GM21447 (cell line): ENCODE results near the gene BRAT1.
A peak's percentile ranks its signal among the peaks of the same experiment; 100 is the strongest.

Source experiments
- ATAC-seq: cut with Tn5 transposase; IDR thresholded peaks from one replicate; pipeline ENCODE4 v1.9.1; 2021; ENCODE audit not compliant: unreplicated experiment

The BRAT1 gene

DNA sequence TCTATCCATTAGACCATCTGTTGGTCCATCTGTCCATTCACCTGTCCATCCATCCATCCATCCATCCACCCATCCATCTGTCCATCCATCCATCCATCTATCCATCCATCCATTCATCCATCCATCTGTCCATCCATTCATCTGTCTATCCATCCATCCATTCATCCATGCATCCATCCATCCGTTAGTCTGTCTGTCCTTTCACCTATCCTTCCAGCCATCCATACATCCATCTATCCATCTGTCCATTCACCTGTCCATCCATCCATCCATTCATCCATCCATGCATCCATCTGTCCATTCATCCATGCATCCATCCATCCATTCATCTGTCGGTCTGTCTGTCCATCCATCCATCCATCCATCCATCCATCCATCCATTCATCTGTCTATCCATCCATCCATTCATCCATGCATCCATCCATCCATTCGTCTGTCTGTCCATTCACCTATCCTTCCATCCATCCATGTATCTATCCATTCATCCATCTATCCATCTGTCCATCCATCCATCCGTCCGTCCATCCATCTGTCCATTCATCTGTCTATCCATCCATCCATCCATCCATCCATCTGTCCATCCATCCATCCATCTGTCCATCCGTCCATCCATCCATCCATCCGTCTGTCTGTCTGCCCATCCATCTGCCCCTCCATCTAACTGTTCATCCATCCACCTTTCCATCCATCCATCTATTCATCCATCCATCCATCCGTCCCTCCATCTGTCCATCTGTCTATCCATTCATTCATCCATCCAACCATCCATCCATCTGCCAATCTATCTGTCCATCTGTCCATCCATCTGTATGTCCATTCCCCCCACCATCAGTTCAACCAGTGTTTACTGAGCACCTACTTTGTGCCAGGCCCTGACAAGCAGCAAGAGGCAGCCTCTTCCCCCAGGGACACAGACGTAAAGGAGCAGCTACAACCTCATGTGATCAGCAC, 40.6 kb downstream of the BRAT1 start:
- no peak for ATAC-seq

DNA sequence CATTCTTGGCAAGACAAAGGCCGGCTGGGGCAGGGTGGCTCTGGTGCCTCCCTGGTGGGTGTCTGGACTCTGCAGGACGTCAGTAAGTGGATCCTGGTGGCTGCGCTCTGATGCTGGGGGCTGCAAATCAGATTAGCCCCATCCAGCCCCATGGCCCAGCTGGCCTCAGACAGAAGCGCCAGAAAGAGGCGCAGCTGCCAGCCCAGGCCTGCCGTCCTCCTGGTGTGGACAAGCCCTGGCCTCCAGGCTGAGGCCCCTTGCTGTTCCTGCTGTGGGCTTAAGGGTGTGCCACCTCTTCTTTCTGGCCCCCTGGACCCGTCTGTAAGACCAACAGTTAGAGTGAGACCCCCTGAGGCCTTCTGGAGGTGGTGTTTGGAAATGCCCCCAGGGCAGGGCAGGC, 41.6 kb downstream of the BRAT1 start:
- ATAC-seq: no peak

DNA sequence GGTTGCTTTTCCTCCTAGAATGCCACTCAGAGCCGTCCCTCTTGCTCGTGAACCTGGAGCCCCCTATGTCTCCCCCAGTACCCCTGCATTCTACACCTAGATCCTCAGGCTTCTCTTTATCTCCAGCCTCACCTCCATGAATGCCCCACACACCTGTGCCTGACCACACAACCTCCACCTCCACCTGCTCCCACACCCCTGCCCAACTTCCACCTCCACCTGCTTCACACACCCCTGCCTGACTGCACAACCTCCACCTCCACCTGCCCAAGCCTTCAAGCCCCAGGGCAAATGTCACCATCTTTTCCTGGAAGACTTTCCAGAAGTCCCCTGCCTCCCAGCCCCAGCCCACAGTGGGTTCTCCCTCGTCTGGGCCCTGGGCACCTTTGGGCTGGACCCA, 42.6 kb downstream of the BRAT1 start:
- no peak for ATAC-seq

DNA sequence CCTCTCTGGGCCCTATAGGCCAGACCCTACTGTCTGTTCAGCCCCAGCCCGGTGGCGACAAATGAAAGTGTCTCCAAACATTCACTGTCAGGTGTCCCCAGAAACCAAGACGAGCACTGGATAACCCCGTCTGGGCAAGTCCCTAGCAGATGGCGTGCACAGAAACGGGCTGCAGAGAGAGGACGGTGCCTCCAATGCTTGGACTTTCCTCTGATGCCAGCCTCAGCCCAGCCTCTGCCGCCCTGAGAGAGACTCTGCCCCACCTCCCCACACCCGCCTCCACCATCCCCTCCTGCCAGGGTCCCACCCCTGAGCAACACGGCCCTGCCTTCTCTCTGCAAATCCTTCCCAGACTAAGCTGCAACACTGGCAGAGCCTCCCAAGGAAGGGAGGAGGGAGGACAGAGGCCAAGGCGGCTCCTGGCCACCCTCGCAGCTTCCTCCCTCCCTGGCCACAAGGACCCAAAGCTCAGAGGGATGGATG, 43.1 kb downstream of the BRAT1 start:
- ATAC-seq: no peak

DNA sequence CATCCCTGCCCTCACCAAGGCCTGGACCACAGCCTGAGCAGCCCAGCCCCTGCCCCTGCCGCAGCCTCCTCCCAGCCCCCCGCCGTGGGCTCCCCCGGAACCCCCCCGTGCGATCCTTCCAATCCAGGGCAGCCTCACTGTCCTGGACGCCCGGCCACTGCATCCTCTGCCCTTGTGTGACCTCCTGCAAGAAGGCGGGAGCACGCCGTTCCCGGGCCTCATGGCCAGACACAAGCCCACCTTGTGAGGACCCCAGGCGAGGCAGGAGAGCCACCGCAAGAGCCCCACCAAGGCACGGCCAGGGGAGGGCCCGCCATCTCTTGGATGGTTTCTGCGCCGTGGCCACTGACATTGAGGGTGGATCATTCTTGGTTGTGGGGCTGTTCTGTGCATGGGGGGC, 43.6 kb downstream of the BRAT1 start:
- ATAC-seq: no peak

DNA sequence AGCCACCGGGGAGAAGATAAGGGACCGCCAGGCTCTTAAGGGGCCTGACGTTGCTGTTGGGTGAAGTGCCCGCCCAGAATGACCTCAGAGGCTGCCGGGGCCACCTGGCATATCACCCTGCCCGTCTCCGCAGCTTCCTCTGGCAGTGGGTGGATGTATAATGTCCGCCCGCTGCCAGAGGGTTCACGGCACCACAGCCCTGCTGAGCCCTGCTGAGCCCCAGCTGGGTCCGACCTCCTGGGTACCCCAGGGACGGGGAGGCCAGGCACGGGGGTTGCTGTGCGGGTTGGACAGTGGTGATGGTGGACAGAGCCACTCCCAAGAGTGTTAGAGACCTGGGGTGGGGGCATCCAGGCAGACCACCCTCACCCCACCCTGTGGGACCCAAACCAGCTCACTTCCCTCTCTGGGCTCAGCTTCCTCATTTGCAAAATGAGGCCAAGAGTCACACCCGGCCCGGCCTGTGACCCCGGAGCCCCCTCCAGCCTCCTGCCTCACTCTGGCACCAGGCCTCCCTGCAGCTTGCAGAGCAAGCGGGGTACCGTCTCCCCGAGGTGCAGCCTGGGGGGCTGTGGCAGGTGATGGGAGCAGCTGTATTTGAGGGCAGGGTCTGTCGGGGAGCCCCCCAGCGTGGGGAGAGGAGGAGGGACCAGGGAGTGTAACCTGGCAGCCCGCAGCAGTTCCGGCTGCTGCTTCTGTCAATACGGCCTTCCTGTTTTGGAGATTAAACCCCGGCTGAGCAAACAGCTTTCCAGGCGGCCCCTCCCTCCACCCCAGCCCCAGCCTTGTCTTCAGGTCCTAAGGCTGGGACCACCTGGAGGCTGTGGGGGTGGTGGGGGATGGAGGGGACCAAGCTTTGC, 44.2 kb downstream of the BRAT1 start:
- no peak for ATAC-seq

DNA sequence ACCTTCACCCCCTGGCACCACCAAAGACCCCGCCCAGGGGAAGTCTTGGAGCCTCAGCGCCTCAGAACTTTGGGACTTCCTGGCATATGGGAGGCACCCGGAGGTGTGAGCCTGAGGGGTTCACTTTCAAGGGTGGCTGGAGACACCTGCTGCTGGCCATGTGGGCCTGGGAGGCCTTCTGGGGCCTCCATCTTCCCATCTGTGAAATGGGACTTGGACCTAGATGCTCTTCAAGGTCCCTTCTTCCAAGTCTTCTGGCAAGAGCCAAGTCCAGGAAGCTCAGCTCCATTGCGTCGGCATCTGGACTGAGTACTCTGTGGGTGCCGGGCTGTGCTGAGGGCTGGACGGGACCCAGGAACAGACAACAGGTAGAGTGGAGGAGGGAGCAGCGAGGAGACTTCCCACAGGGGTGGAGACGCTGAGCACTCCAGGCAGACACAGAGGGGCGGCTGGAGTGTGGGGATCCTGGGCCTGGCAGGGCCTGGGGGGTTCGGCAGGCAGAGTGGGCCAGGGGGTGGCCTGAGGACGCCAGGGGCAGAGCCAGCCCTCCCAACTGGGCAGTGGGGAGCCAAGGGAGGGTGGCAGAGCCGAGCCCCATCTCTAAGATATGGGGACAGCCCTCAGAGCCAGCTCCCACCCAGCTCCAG, 45.1 kb downstream of the BRAT1 start:
- no peak for ATAC-seq

DNA sequence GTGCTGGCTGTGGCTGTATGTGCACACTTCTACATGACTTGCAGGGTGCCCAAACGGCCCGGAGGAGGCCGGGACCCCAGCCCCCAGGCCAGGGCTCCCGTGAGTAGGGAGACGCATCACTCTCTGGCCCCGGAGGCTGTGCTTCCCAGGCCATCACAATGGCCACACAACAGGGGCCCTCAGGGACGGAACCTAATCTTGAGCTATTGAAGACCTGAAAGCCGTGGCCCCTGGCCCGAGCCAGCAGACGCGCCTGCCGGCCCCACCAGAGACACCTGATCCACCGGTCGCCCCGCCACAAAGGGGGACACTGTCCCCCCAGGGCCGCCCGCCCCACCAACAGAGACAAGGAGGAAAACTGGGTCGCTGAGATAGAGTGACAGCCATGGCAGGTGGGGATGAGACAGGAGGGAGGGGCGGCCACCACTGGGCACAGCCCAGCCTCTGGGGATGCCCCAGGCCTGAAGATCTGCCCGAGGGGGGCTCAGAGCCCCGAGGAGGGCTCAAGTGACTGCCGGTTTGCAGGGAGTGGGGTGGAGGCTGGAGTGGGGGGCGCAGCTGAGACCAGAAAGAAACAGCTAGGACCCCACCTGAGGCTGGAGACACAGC, 45.9 kb downstream of the BRAT1 start:
- ATAC-seq: no peak

DNA sequence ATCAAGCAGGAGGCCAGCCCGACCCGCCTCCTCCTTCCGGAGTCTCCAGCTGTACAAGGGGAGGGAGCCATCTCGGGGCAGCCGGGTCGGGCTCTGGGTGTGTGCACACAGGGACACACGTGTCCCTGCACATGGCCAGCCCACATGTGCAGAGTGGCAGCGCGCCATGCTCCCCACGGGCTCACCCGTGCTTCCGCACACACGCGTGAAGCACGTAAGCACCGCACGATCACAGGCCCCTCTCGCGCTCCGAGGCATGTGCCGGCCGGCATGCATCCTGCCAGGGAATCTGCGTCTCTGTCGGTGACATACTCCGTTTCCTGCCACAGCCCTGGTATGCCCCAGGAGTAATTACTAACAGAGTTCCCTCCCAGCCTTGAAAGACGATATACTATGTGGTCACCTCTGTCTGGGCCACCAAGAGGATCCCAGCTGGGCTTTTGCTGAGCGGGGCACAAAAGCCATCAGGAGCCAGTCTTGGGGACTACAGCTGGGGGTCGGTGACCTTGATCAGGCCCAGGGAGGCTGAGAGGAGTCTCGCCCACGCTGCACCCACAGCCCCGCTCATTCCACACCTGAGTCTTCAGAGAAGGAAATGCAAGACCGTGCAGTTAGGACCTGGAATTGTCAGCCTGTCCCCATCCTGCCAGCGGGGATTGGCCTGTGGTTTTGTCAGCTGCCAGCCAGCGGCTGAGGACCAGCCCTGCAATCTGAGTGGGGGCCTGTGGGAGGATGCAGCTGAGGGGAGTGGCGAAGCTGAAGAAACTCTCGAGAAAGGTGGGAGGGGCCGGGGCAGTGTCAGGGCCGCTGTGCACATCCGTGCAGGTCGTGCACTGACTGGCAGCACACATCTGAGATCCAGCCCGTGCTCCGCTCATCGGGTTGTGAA, 46.8 kb downstream of the BRAT1 start:
- peak; percentile 54 for ATAC-seq

DNA sequence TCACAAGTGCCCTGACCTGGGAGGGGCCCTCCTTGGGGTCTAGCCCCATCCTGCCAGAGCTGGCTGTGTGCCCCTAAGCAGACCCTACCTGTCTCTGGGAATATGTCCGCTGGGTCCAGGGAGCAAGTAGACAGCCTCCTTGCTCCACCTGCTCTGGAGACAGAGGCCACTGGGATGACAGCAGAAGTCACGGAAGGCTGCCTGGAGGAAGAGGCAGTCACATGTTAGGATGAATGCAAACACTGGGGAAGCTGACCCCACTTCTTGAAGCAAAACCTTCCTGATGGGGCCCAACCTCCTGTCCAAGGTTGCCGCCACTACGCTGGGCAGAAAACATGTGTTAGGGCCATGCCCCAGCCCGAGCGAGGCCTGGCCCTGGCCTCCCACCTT, 47.4 kb downstream of the BRAT1 start:
- no peak for ATAC-seq

DNA sequence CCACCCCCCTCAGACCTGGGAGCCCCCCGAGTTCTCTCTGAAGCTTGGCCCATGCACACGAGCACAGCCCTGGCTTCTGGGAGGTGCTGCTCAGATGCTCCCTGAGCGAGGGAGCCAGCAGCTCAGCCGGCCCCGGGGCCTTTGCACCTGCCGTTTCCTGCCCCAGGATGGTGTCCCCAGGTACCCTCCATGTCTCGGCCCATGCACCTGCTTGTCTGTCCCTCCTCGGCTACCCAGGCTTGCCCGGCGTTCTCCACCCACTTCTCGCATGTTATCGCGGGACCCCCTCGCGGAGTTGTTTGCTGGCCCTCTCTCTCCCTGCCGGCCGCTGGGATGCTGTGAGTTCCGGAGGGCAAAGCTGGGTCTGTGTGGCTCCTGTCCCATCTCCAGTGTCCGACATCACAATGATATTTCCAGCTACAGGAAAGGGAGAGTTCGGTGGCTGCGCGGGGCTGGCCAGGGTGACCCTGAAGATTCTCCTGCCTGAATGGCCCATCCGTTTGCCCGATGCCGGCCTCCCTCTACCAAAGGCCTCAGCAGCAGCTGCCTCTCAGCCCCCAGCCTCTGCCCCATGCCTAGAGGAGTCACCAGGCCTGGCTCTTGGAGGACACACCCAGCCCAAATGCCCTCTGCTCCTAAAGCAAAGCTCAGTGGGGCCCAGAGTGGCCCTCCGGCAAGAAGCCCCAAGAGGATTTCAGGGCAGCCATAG, 48.0 kb downstream of the BRAT1 start:
- ATAC-seq: no peak

DNA sequence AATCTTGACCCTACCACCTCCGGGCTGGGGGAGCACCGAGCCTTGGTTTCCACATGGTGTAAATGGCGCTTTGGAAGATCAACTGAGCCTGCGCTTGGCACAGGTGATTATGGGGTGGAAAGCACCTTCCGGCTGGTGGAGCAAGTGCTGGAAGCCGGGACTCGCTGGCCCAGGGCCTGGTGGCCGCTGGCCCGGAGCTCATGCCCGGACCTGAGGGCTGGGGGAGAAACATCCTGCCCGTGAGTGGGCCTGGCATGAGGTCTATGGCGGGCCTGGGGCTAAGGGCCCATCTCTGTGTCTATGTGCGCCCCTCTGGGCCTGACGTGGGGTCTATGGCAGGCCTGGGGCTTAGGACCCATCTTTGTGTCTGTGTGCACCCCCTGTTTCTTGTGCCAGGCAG, 49.9 kb downstream of the BRAT1 start:
- no peak for ATAC-seq

DNA sequence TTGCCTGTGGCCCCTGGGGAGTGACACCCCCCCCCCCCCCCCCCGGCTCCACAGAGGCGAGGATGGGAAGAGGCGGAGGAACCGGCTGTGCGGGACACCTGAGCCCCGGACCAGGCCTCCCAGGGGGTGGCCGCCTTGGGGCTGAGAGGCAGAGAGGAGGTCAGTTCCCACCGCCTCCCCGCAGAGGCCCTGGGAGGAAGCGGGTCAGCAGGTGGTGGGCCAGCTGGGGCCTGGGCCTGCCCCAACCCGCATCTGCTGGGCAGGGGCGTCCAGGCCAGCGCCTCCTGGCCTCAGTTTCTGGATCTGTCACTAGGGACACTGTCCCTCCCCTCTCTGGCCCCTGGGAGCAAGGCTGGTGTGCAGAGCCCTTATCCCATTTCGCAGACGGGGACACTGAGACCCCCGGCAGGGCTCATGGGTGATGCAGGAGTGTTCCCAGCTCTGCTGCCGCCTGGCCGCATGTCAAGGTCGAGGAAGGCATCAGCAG, 50.4 kb downstream of the BRAT1 start:
- ATAC-seq: no peak

DNA sequence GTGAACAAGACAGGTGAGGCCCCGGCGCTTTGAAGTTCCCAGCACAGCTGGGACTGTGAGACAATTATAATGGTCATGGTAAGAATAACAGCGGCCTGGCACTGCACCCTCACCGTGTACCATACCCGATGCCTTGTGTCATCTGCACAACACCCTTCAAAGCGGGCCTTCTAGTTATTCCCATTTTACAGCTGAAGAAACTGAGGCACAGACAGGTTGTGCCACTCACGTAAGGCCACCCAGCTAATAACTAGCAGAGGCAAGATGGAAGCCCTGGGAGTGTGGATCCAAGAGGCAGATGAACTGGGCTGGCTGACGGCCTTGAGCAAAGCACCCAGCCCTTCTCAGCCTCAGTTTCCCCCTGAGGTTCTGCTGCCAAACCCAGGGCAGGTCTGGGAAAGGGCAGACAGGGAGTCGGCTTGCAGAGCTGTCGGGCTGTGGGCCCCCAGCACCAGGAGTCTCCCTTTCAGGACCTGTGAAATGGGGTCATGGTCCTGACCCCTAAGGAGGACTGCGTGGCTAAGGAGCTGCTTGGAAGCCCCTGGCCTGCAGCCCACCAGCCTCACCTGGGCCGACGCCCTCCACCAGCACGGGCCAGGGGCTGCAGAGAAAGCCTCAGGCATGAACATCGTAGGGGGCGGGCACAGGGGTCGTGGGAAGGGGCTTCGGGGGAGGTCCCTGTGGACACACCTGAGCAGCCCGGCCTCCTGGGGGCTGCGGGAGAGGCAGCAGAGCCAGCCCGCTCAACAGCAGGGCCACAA, 51.0 kb downstream of the BRAT1 start:
- no peak for ATAC-seq

DNA sequence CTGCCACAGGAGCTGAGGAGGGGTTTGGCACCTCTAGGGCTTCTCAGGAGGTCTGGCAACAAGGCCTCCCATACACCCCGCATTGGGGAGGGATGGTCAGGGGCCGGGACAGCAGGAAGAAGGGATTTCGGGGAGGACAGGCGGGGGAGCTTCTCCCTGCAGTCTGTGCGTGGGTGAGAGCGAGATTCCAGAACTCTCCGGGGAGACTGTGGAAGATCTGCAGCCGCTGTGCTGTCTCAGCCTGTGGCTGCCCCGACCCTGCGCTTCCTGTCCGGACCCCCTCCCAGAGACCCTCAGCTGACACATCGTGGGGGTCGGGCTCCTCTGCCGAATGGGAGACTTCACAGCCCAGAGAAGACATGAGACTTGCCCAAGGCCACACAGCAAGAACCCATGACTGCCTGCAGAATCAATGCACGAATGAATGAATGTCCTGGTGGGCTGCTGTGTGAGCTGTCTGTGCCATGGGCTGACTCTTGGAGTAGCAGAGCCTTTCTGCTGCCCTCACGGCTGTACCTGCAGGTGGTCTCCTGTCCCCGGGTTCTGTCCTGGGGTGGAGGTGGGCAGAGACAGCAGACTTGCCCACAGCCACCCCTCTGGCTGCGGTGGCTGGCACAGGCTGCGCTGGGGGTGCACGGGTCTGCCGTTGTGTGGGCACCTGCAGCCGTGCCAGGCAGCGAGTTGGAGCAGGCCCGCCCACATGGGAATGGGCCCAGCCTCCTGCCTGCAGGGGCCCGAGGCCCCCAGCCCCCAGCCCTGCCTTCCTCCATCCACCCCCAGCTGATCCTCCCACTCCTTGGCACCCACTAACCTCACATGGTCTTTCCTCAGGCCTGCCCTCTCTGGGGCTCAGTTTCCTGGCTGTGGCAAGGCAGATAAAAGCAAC, 52.0 kb downstream of the BRAT1 start:
- ATAC-seq: no peak

DNA sequence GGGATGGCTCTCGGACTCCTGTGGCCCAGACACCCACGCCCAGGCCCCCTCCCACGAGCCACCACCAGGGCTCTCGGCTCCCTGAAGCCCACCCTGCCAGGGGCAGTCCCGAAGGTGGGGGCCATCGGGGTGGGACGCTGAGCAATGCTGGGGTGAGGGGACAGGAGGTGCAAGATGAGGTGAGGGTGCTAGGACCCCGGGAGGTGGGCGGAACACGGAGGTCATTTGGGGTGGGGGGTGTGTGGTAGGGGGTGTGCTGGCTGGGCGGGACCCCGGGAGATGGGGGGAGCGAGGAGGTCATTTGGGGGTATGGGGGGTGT, 52.7 kb downstream of the BRAT1 start:
- no peak for ATAC-seq

DNA sequence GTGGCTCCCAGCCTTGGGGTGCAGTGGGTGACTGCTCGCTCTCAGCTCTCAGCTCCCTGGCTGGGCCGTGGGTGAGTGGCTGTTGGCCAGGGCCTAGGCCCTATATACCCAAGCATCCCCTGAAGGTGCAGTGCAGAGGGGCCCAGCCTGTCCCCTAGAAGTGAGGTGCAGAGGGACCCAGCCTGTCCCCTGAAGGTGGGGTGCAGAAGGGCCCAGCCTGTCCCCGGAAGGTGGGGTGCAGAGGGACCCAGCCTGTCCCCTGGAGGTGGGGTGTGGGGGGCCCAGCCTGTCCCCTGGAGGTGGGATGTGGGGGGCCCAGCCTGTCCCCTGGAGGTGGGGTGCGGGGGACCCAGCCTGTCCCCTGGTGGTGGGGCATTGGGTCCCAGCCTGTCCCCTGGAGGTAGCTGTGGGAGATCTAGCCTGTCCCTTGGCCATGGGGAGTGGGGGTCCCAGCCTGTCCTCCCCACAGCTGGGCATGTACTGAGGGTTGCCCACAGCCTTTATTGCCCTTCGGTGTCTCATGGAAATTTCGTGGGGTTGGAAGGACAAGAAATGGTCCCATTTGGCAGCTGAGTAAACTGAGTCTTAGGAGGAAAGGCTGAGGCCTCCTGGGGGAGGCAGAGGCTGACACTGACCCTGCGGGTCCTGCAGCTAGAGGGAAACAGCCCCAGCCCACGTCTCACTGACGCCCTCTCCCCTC, 53.2 kb downstream of the BRAT1 start:
- no peak for ATAC-seq
